Gastrocnemius medialis (tissue), 4 donors: ENCODE results near the gene TMTC1.

Experiments
- CTCF ChIP-seq, 5 experiments: fragments of 450-650 bp in 3 of 5; fragments of 200-600 bp in 2 of 5; sonication (generic) in 2 of 5; IDR thresholded peaks in 4 of 5; conservative IDR thresholded peaks in 1 of 5; 1 replicate in 4 of 5; 2 replicates in 1 of 5; pipeline ENCODE4 v1.5.1; 2016 to 2019; ENCODE audit warnings: antibody characterized with exemption in 5 of 5, mild to moderate bottlenecking in 3 of 5, moderate library complexity in 3 of 5
- POLR2A ChIP-seq, 2 donors: fragments of 450-650 bp; IDR thresholded peaks; one replicate each; pipeline ENCODE4 v1.6.1; 2017; ENCODE audit warnings: antibody characterized with exemption in 2 of 2, mild to moderate bottlenecking in 2 of 2, moderate library complexity in 2 of 2

DNA sequence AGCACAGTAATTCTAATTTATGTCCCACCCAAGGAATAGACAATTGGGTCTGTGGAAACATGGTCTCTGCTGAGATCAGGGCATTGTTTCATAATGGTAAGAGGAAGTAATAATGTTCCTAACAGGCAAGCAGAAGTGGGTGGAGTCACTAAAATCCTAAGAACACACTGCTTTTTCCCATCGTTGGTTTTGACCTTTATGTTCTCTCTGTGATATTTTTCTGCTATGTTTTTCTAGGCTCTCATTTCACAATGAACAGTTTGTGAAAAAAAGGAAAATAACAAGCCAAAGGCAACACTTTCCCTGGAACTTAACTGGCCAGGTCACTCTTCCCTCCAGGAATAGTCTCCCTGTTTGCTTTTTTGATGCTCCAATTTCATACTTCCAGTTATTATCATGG, 205.7 kb downstream of the TMTC1 start:
- no peak for TF ChIP-seq CTCF (IDR thresholded peaks at IDR 0.05 in 4 of 5, conservative IDR thresholded peaks at IDR 0.05 in 1 of 5)
- no peak for TF ChIP-seq POLR2A (IDR thresholded peaks at IDR 0.05)
